ENCODE results near the gene OR6B3.

- TF ChIP-seq CTCF (conservative IDR thresholded peaks at IDR 0.05; ENCODE audit: low read length) (no peak), EZH2phosphoT487 (IDR thresholded peaks at IDR 0.05; ENCODE audit: borderline replicate concordance) (no peak)
These were observed 24.1 kb upstream of the OR6B3 start for GRCh38 chr2:240077442-240077841.

Data from Loucy (cell line).